ENCODE data around the gene KCNH4.
A peak's percentile ranks its signal among the peaks of the same experiment; 100 is the strongest.
"Not testable (repeated sequence)": the region's sequence is repeated elsewhere in the genome, so short reads cannot be mapped to it uniquely, and the experiment has no call there.

The KCNH4 gene

GRCh38 chr17:42180922-42181850, at the start of gene KCNH4:
KCNH4 (minus strand) TSS chr17:42181142; CDS start chr17:42180945, 197 bp downstream.
- peak within 1 kb of the TSS; percentile 68 for H3K4me3 ChIP-seq (ENCODE audit: low read length)
- H3K9me3 ChIP-seq (ENCODE audit: control insufficient read depth, low read depth, low read length), result no peaks in the 10 kb centered on the region
- no peak within 1 kb of the TSS for H3K27ac ChIP-seq (ENCODE audit: low read length)

GRCh38 chr17:42230225-42230624, 49.3 kb upstream of the KCNH4 start:
- Histone ChIP-seq H3K27me3 (ENCODE audit: control insufficient read depth, insufficient read depth, low read length) (no peaks in the 10 kb centered on the region), H3K4me1 (ENCODE audit: control insufficient read depth, low read depth, low read length) (no peaks in the 10 kb centered on the region), H3K27ac (ENCODE audit: low read length) (no peak overlapping the region), H3K36me3 (ENCODE audit: control insufficient read depth, low read depth, low read length) (no peaks in the 10 kb centered on the region), H3K9me3 (ENCODE audit: control insufficient read depth, low read depth, low read length) (no peaks in the 10 kb centered on the region), H3K4me3 (ENCODE audit: low read length) (no peak overlapping the region), H3K9ac (ENCODE audit: low read length) (no peak overlapping the region)

More at GRCh38 chr17:42180922-42181850, at the start of gene KCNH4:
- Histone ChIP-seq H3K27me3 (ENCODE audit: control insufficient read depth, insufficient read depth, low read length) (peaks cover 58% of the 10 kb centered on the region), H3K4me1 (ENCODE audit: control insufficient read depth, low read depth, low read length) (peaks cover 14% of the 10 kb centered on the region), H3K36me3 (ENCODE audit: control insufficient read depth, low read depth, low read length) (no peaks in the 10 kb centered on the region), H3K9ac (ENCODE audit: low read length) (no peak within 1 kb of the TSS)

- no peak overlapping the region for H3K9ac ChIP-seq (ENCODE audit: low read length)
- H3K27me3 ChIP-seq (ENCODE audit: control insufficient read depth, insufficient read depth, low read length), result no peaks in the 10 kb centered on the region
- no peaks in the 10 kb centered on the region for H3K9me3 ChIP-seq (ENCODE audit: control insufficient read depth, low read depth, low read length)
- H3K4me3 ChIP-seq (ENCODE audit: low read length), result no peak overlapping the region
- no peak overlapping the region for H3K27ac ChIP-seq (ENCODE audit: low read length)
- H3K4me1 ChIP-seq (ENCODE audit: control insufficient read depth, low read depth, low read length), result no peaks in the 10 kb centered on the region
- peaks cover 10% of the 10 kb centered on the region for H3K36me3 ChIP-seq (ENCODE audit: control insufficient read depth, low read depth, low read length)
These were observed 47.1 kb upstream of the KCNH4 start for GRCh38 chr17:42227849-42228700.

GRCh38 chr17:42225646-42226045, 44.7 kb upstream of the KCNH4 start:
- no peak overlapping the region for H3K4me3 ChIP-seq (ENCODE audit: low read length)
- H3K36me3 ChIP-seq (ENCODE audit: control insufficient read depth, low read depth, low read length), result peaks cover 19% of the 10 kb centered on the region
- H3K9me3 ChIP-seq (ENCODE audit: control insufficient read depth, low read depth, low read length), result no peaks in the 10 kb centered on the region
- no peaks in the 10 kb centered on the region for H3K4me1 ChIP-seq (ENCODE audit: control insufficient read depth, low read depth, low read length)
- no peak overlapping the region for H3K27ac ChIP-seq (ENCODE audit: low read length)
- no peaks in the 10 kb centered on the region for H3K27me3 ChIP-seq (ENCODE audit: control insufficient read depth, insufficient read depth, low read length)
- H3K9ac ChIP-seq (ENCODE audit: low read length), result no peak overlapping the region

GRCh38 chr17:42224651-42225050, 43.7 kb upstream of the KCNH4 start:
- Histone ChIP-seq H3K27me3 (ENCODE audit: control insufficient read depth, insufficient read depth, low read length) (no peaks in the 10 kb centered on the region), H3K9ac (ENCODE audit: low read length) (no peak overlapping the region), H3K4me3 (ENCODE audit: low read length) (no peak overlapping the region), H3K4me1 (ENCODE audit: control insufficient read depth, low read depth, low read length) (no peaks in the 10 kb centered on the region), H3K27ac (ENCODE audit: low read length) (no peak overlapping the region), H3K36me3 (ENCODE audit: control insufficient read depth, low read depth, low read length) (peaks cover 19% of the 10 kb centered on the region), H3K9me3 (ENCODE audit: control insufficient read depth, low read depth, low read length) (no peaks in the 10 kb centered on the region)

GRCh38 chr17:42221886-42222745, 41.2 kb upstream of the KCNH4 start:
- no peaks in the 10 kb centered on the region for H3K9me3 ChIP-seq (ENCODE audit: control insufficient read depth, low read depth, low read length)
- H3K27ac ChIP-seq (ENCODE audit: low read length), result no peak overlapping the region
- no peak overlapping the region for H3K4me3 ChIP-seq (ENCODE audit: low read length)
- H3K27me3 ChIP-seq (ENCODE audit: control insufficient read depth, insufficient read depth, low read length), result no peaks in the 10 kb centered on the region
- no peak overlapping the region for H3K9ac ChIP-seq (ENCODE audit: low read length)
- H3K36me3 ChIP-seq (ENCODE audit: control insufficient read depth, low read depth, low read length), result peaks cover 29% of the 10 kb centered on the region
- H3K4me1 ChIP-seq (ENCODE audit: control insufficient read depth, low read depth, low read length), result no peaks in the 10 kb centered on the region

GRCh38 chr17:42219280-42219679, 38.3 kb upstream of the KCNH4 start:
- not testable (repeated sequence) for H3K27ac ChIP-seq (ENCODE audit: low read length); H3K4me1 ChIP-seq (ENCODE audit: control insufficient read depth, low read depth, low read length); H3K4me3 ChIP-seq (ENCODE audit: low read length); H3K9ac ChIP-seq (ENCODE audit: low read length); H3K9me3 ChIP-seq (ENCODE audit: control insufficient read depth, low read depth, low read length); H3K27me3 ChIP-seq (ENCODE audit: control insufficient read depth, insufficient read depth, low read length)
- H3K36me3 ChIP-seq (ENCODE audit: control insufficient read depth, low read depth, low read length), result peaks cover 50% of the 10 kb centered on the region

- Histone ChIP-seq H3K27me3 (ENCODE audit: control insufficient read depth, insufficient read depth, low read length) (no peaks in the 10 kb centered on the region), H3K4me1 (ENCODE audit: control insufficient read depth, low read depth, low read length) (no peaks in the 10 kb centered on the region), H3K36me3 (ENCODE audit: control insufficient read depth, low read depth, low read length) (peaks cover 60% of the 10 kb centered on the region), H3K27ac (ENCODE audit: low read length) (no peak overlapping the region), H3K9me3 (ENCODE audit: control insufficient read depth, low read depth, low read length) (no peaks in the 10 kb centered on the region), H3K9ac (ENCODE audit: low read length) (no peak overlapping the region), H3K4me3 (ENCODE audit: low read length) (no peak overlapping the region)
These were observed 33.2 kb upstream of the KCNH4 start for GRCh38 chr17:42214156-42214555.

DNA sequence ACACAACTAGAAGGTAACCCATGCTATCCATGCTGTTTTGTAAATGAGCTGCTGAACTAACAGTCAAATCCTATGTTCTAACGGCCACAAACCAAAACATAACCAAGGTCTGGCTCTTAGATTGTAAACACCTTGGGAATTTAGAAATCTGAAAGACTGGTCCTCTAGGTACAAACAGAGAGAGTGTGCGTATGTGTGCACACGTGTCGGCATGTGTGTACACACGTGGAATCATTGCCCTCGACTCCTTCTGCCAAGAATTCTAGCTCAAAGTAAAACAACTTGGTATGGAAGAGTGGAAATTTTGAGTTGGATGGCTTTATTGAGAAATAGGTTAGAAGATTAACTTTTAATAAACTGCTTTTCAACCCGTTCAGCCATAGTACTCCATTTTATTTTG, 31.4 kb upstream of the KCNH4 start:
- H3K4me3 ChIP-seq (ENCODE audit: low read length), result no peak overlapping the region
- H3K4me1 ChIP-seq (ENCODE audit: control insufficient read depth, low read depth, low read length), result no peaks in the 10 kb centered on the region
- H3K9ac ChIP-seq (ENCODE audit: low read length), result no peak overlapping the region
- no peak overlapping the region for H3K27ac ChIP-seq (ENCODE audit: low read length)
- no peaks in the 10 kb centered on the region for H3K9me3 ChIP-seq (ENCODE audit: control insufficient read depth, low read depth, low read length)
- no peaks in the 10 kb centered on the region for H3K27me3 ChIP-seq (ENCODE audit: control insufficient read depth, insufficient read depth, low read length)
- peaks cover 56% of the 10 kb centered on the region for H3K36me3 ChIP-seq (ENCODE audit: control insufficient read depth, low read depth, low read length)

DNA sequence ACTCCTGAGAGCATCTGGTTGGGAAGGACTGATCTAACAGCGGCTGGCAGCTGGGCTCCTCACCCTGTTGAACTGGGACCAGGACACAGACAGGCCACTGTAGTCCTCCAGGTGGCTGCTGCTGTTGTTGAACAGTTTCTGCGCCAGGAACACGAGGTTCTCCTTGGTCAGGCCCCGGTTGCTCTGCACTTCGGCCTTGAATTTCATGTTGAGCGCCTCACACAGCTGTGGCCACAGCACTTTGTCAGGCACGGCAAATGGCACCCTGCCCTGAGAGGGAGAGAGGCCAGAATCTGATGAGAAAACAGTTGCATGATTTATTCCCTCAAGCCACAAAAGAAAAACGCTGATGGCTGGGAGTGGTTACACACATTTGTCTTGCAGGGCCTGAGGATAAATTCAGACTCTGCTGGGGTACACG, 31.0 kb upstream of the KCNH4 start:
- not testable (repeated sequence) for H3K27me3 ChIP-seq (ENCODE audit: control insufficient read depth, insufficient read depth, low read length); H3K9ac ChIP-seq (ENCODE audit: low read length); H3K4me1 ChIP-seq (ENCODE audit: control insufficient read depth, low read depth, low read length); H3K27ac ChIP-seq (ENCODE audit: low read length); H3K4me3 ChIP-seq (ENCODE audit: low read length); H3K9me3 ChIP-seq (ENCODE audit: control insufficient read depth, low read depth, low read length)
- H3K36me3 ChIP-seq (ENCODE audit: control insufficient read depth, low read depth, low read length), result peaks cover 56% of the 10 kb centered on the region

- Histone ChIP-seq H3K27me3 (ENCODE audit: control insufficient read depth, insufficient read depth, low read length) (no peaks in the 10 kb centered on the region), H3K27ac (ENCODE audit: low read length) (no peak overlapping the region), H3K36me3 (ENCODE audit: control insufficient read depth, low read depth, low read length) (peaks cover 42% of the 10 kb centered on the region), H3K4me3 (ENCODE audit: low read length) (no peak overlapping the region), H3K9me3 (ENCODE audit: control insufficient read depth, low read depth, low read length) (no peaks in the 10 kb centered on the region), H3K9ac (ENCODE audit: low read length) (no peak overlapping the region), H3K4me1 (ENCODE audit: control insufficient read depth, low read depth, low read length) (no peaks in the 10 kb centered on the region)
These were observed 29.1 kb upstream of the KCNH4 start for GRCh38 chr17:42210046-42210445.
